HG03520 (cell line): Measurements from ENCODE around the gene MYO6.
"Not testable (repeated sequence)": the region's sequence is repeated elsewhere in the genome, so short reads cannot be mapped to it uniquely, and the experiment has no call there.

Experiments used
- ATAC-seq: cut with Tn5 transposase; IDR thresholded peaks from one replicate; pipeline ENCODE4 v1.9.1; 2021; ENCODE audit warnings: mild to moderate bottlenecking, moderate library complexity; ENCODE audit not compliant: unreplicated experiment

The MYO6 gene

GRCh38 chr6:75748743-75749538, at the start of gene MYO6:
TSS of gene MYO6 (plus strand) at chr6:75749239. CDS start at chr6:75817548, 68,309 bp downstream.
- peak; percentile 65 for ATAC-seq

- ATAC-seq: not testable (repeated sequence)
These were observed 40.7 kb upstream of the MYO6 start for GRCh38 chr6:75708334-75708733.

GRCh38 chr6:75711173-75711572, 37.9 kb upstream of the MYO6 start:
- ATAC-seq: no peak

GRCh38 chr6:75719133-75719532, 29.9 kb upstream of the MYO6 start:
- ATAC-seq: no peak

GRCh38 chr6:75723382-75723781, 25.7 kb upstream of the MYO6 start:
- no peak for ATAC-seq

- no peak for ATAC-seq
These were observed 21.8 kb upstream of the MYO6 start for GRCh38 chr6:75727206-75727605.

- ATAC-seq: not testable (repeated sequence)
These were observed 18.0 kb upstream of the MYO6 start for GRCh38 chr6:75731029-75731428.

- peak; percentile 91 for ATAC-seq
These were observed 13.4 kb upstream of the MYO6 start for GRCh38 chr6:75735491-75736186.

- ATAC-seq: no peak
These were observed 5.1 kb upstream of the MYO6 start for GRCh38 chr6:75743971-75744370.

- ATAC-seq: no peak
These were observed 3.6 kb upstream of the MYO6 start for GRCh38 chr6:75745404-75745803.

- no peak for ATAC-seq
These were observed 2.8 kb upstream of the MYO6 start for GRCh38 chr6:75746221-75746620.

GRCh38 chr6:75747152-75747992, 1.7 kb upstream of the MYO6 start:
- ATAC-seq: no peak

- ATAC-seq: no peak
These were observed 866 bp upstream of the MYO6 start for GRCh38 chr6:75748003-75748742.

- no peak for ATAC-seq
These were observed 2.4 kb downstream of the MYO6 start for GRCh38 chr6:75751443-75751842.

GRCh38 chr6:75752365-75752764, 3.3 kb downstream of the MYO6 start:
- ATAC-seq: no peak

- ATAC-seq: no peak
These were observed 6.7 kb downstream of the MYO6 start for GRCh38 chr6:75755704-75756103.

- ATAC-seq: no peak
These were observed 8.3 kb downstream of the MYO6 start for GRCh38 chr6:75757295-75757694.

- ATAC-seq: no peak
These were observed 9.0 kb downstream of the MYO6 start for GRCh38 chr6:75758061-75758460.

- ATAC-seq: no peak
These were observed 10.2 kb downstream of the MYO6 start for GRCh38 chr6:75759207-75759606.

- no peak for ATAC-seq
These were observed 11.3 kb downstream of the MYO6 start for GRCh38 chr6:75760320-75760719.

GRCh38 chr6:75761489-75761888, 12.4 kb downstream of the MYO6 start:
- no peak for ATAC-seq
